ENCODE measurements around the gene TMED8.

The TMED8 gene

GRCh38 chr14:77296906-77297305 is 80.0 kb downstream of the TMED8 start:
- no peak for DNase-seq (ENCODE audit: low read depth in 1 of 2, low spot score in 1 of 2)

DNA sequence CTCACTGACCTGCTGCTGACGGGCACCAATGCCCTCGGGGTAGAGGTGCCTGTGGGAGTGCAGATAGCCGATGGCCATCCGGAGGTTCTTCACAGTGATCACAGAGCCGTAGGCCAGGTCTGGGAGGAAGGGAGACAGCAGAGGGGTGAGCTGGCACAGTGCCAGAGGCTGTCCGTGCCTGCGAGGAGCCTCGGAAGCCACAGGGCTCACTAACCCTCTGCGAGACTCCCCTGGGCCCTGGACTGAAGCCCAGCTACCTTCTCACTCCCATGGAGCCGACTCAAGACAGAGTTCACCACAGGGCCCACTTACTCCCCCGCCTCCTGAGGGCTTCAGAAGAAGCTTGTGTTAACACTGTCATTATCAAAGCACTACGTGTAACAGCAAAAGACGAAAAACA is 80.7 kb downstream of the TMED8 start:
- DNase-seq (ENCODE audit: low read depth in 1 of 2, low spot score in 1 of 2) = no peak

GRCh38 chr14:77290705-77291104 is 86.2 kb downstream of the TMED8 start:
- DNase-seq (ENCODE audit: low read depth in 1 of 2, low spot score in 1 of 2) = no peak

DNA sequence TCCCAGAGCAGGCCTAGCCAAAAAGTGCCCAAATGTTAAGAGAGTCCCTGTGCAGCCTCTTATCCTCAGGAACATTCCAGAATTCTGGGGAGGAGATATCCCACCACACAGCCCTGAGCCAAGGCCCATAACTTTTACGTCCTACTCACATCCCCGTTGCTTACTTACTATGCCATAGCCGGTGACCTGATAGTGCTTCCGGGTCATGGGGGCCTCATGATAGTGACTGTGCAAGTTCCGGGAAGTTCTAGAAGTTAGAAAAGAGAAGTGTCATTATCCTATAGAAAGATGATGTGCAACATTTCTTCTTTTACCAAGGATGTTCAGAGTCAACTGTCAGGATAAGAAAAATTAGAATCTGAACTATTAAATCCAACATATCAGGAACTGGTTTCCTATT is 90.3 kb downstream of the TMED8 start:
- no peak for DNase-seq (ENCODE audit: low read depth in 1 of 2, low spot score in 1 of 2)

Measured in stimulated activated CD4-positive, alpha-beta T cell treated with anti-CD3 and anti-CD28 coated beads, Interleukin-15, amount 100 ng/mL, for 1 hour (primary cell).